K562 (cell line): ENCODE data around the gene U2AF1L4. TPM values are rescaled to one million over a fixed set of nuclear protein-coding genes. Genes with fewer than 3 reads are reported as not detected.

Experiments used
- ATAC-seq: fragments of 200-7000 bp; cut with Tn5 transposase; 3 replicates; pipeline ENCODE4 v1.9.1; 2020; ENCODE audit warnings: moderate library complexity
- BruUV-seq: library from RNA; stranded (reverse); fragments of 400-500 nt; replicated peaks from 2 replicates; lab custom pipeline; 2021; lab: Mats Ljungman, UMichigan
- CTCF ChIA-PET: fragments of 300-600 bp; formaldehyde crosslinking; extraction: SDS; loops from one replicate; lab custom pipeline; 2021; ENCODE audit warnings: low intra/inter-chr PET ratio; lab: Yijun Ruan, JAX
- POLR2A ChIA-PET: fragments of 300-600, 350-650 bp; sonication (Branson Sonifier 250); formaldehyde crosslinking; extraction: SDS; loops from one replicate; lab custom pipeline; 2021; ENCODE audit warnings: antibody characterized with exemption, inconsistent platforms; lab: Yijun Ruan, JAX
- DNase-seq, 4 experiments: peaks; one replicate each; pipeline versions ENCODE4 v3.0.0 to v3.0.0-alpha.2; 2011 to 2018; ENCODE audit warnings: low spot score in 3 of 4, mixed read lengths in 3 of 4; ENCODE audit errors: extremely low read depth in 1 of 4
- FAIRE-seq: peaks from 2 replicates; lab custom pipeline; 2011; peaks lifted over from hg19 to GRCh38; lab: Jason Lieb, UNC
- H2AFZ ChIP-seq: 2 replicates; pipeline ENCODE4 v1.6.0; 2011; ENCODE audit warnings: low read depth, low read length, control low read depth, inconsistent platforms
- H3K27ac ChIP-seq: fragments of 200-600 bp; 3 replicates; pipeline ENCODE4 v1.8.0; 2011; ENCODE audit warnings: low read depth, mild to moderate bottlenecking, control low read depth, inconsistent platforms, low read length, moderate library complexity, mixed read lengths; ENCODE audit errors: extremely low read depth
- H3K27me3 ChIP-seq, 2 experiments: fragments of 300-600 bp in 1 of 2; 2 replicates in 1 of 2; 3 replicates in 1 of 2; pipeline versions ENCODE4 v1.6.0 to v1.8.0; 2011; ENCODE audit warnings: inconsistent platforms in 2 of 2, low read length in 2 of 2, mild to moderate bottlenecking in 1 of 2, mixed read lengths in 1 of 2, moderate library complexity in 1 of 2; ENCODE audit not compliant: control insufficient read depth in 2 of 2, insufficient read depth in 2 of 2
- H3K36me3 ChIP-seq: fragments of 300-600 bp; 3 replicates; pipeline ENCODE4 v1.8.0; 2011; ENCODE audit warnings: mild to moderate bottlenecking, low read length, inconsistent platforms; ENCODE audit not compliant: control insufficient read depth, insufficient read depth
- H3K4me1 ChIP-seq, 2 experiments: fragments of 200-600 bp in 1 of 2; replicated peaks in 1 of 2; 2 replicates in 1 of 2; 3 replicates in 1 of 2; pipeline versions ENCODE4 v1.5.1 to v1.8.0; 2011; ENCODE audit warnings: inconsistent platforms in 2 of 2, low read length in 2 of 2, mild to moderate bottlenecking in 1 of 2, mixed read lengths in 1 of 2, moderate library complexity in 1 of 2; ENCODE audit not compliant: control insufficient read depth in 2 of 2, insufficient read depth in 2 of 2
- H3K4me2 ChIP-seq: 2 replicates; pipeline ENCODE4 v1.6.1; 2011; ENCODE audit warnings: low read length, control low read depth, inconsistent platforms, mixed read lengths; ENCODE audit not compliant: insufficient read depth
- H3K4me3 ChIP-seq: fragments of 200-600 bp; sonication (generic), shearing (Covaris generic); 2 replicates; pipeline ENCODE4 v1.5.1; 2016; ENCODE audit warnings: control low read depth, inconsistent platforms
- H3K79me2 ChIP-seq: fragments of 200-600 bp; 3 replicates; pipeline ENCODE4 v1.8.0; 2011; ENCODE audit warnings: low read length, inconsistent platforms; ENCODE audit not compliant: control insufficient read depth, insufficient read depth
- H3K9ac ChIP-seq, 2 experiments: 2 replicates each; pipeline versions ENCODE4 v1.6.0 to v1.6.1; 2011; ENCODE audit warnings: low read depth in 2 of 2, low read length in 2 of 2, control low read depth in 1 of 2, inconsistent platforms in 1 of 2, mild to moderate bottlenecking in 1 of 2, mixed read lengths in 1 of 2; ENCODE audit not compliant: insufficient read depth in 1 of 2
- H3K9me1 ChIP-seq: one replicate; pipeline ENCODE4 v1.6.0; 2011; ENCODE audit warnings: inconsistent platforms, mild to moderate bottlenecking, low read length, moderate library complexity; ENCODE audit not compliant: control insufficient read depth, insufficient read depth
- H3K9me3 ChIP-seq: replicated peaks from 2 replicates; pipeline ENCODE4 v1.5.1; 2011; ENCODE audit warnings: low read depth, low read length, inconsistent platforms; ENCODE audit not compliant: control insufficient read depth, insufficient read depth
- H4K20me1 ChIP-seq: replicated peaks from 2 replicates; pipeline ENCODE4 v1.6.1; 2011; ENCODE audit warnings: low read length, inconsistent platforms, mixed read lengths; ENCODE audit not compliant: control insufficient read depth, insufficient read depth
- CBX2 ChIP-seq: fragments of 200-600 bp; sonication (generic); IDR thresholded peaks from one replicate; pipeline ENCODE4 v1.6.1; 2012; ENCODE audit warnings: mild to moderate bottlenecking, low read length, inconsistent platforms; ENCODE audit not compliant: insufficient read depth, poor library complexity, severe bottlenecking
- MYC ChIP-seq, 2 experiments: fragments of 250-450 bp in 1 of 2; sonication (Bioruptor Pico) in 1 of 2; IDR thresholded peaks; 2 replicates each; pipeline versions ENCODE4 v1.5.1 to v1.6.1; 2012 to 2021; ENCODE audit warnings: low read depth in 2 of 2, borderline replicate concordance in 1 of 2, improper control_type of control experiment in 1 of 2, low read length in 1 of 2, mild to moderate bottlenecking in 1 of 2, moderate library complexity in 1 of 2
- POLR2G ChIP-seq: fragments of 200-400 bp; formaldehyde crosslinking; IDR thresholded peaks from 2 replicates; pipeline ENCODE4 v1.6.1; 2017; ENCODE audit warnings: low read depth, mild to moderate bottlenecking, antibody characterized with exemption, low read length, moderate library complexity
- RBFOX2 ChIP-seq: fragments of 200-400 bp; formaldehyde crosslinking; IDR thresholded peaks from 2 replicates; pipeline ENCODE4 v1.6.1; 2017; ENCODE audit warnings: low read depth, mild to moderate bottlenecking, low read length, moderate library complexity
- ZBTB1 ChIP-seq: sonication (generic); formaldehyde crosslinking; IDR thresholded peaks from 2 replicates; pipeline ENCODE4 v1.8.1; 2023; ENCODE audit warnings: missing genetic modification reagents, low read depth, mild to moderate bottlenecking, borderline replicate concordance
- ZFPM2 ChIP-seq: fragments of 250-450 bp; sonication (Bioruptor Pico); IDR thresholded peaks from 2 replicates; pipeline ENCODE4 v1.5.1; 2022; ENCODE audit warnings: mild to moderate bottlenecking
- ZNF133 ChIP-seq: fragments of 250-450 bp; sonication (Bioruptor Pico); IDR thresholded peaks from 2 replicates; pipeline ENCODE4 v1.4.0; 2020; ENCODE audit warnings: mild to moderate bottlenecking
- ZNF263 ChIP-seq: sonication (generic); formaldehyde crosslinking; IDR thresholded peaks from 2 replicates; pipeline ENCODE4 v1.8.0; 2022; ENCODE audit warnings: mild to moderate bottlenecking, missing genetic modification reagents, borderline replicate concordance
- WGBS: fragments of 100-300 bp; shearing (Covaris generic); methylation state at CpG from one replicate; pipeline ENCODE4 v1.1.6; 2016; ENCODE audit warnings: low coverage, mixed read lengths; ENCODE audit not compliant: insufficient coverage; ENCODE audit errors: missing lambda C conversion rate; 5-methylcytosine and 5-hydroxymethylcytosine counted together
- in situ Hi-C: fragments of 300-500 bp; cut with MboI; formaldehyde crosslinking; loops from 4 replicates; pipeline ENCODE4 v1.15.0; 2018; ENCODE audit warnings: inconsistent platforms, mixed read lengths
- intact Hi-C: fragments of 100-400 bp; cut with micrococcal nuclease; formaldehyde crosslinking; loops from 2 replicates; pipeline ENCODE4 v1.14.2; 2022
- polyA plus RNA-seq, 8 experiments: library from polyadenylated mRNA; depleted of rRNA in 4 of 8; stranded (reverse) in 5 of 8; unstranded in 3 of 8; fragments of >200 nt; fragmentation: Nextera tagmentation in 2 of 8; fragmentation: Illumina TruSeq in 1 of 8; extraction: Ambion mirVana in 2 of 8; extraction: Trizol in 1 of 8; gene quantifications; 2 replicates each; pipeline versions ENCODE4 v1.2.1 to v1.2.3, GENCODE V29; 2011 to 2014; ENCODE audit warnings: inconsistent platforms in 1 of 8, missing spikeins in 1 of 8
- total RNA-seq, 7 experiments: library from RNA; depleted of rRNA in 6 of 7; stranded (reverse); fragments of >200 nt in 6 of 7; fragmentation: Illumina TruSeq in 2 of 7; extraction: Trizol in 2 of 7; gene quantifications; 2 replicates each; pipeline versions ENCODE4 v1.2.1 to v1.2.3, GENCODE V29; 2011 to 2021; ENCODE audit warnings: low replicate concordance in 1 of 7
- TF ChIP-seq, protein P1 (sequence below): sonication (generic); formaldehyde crosslinking; IDR thresholded peaks from 2 replicates; pipeline ENCODE4 v1.8.1; 2023; ENCODE audit warnings: mild to moderate bottlenecking, missing genetic modification reagents
- TF ChIP-seq, protein P2 (sequence below): fragments of 250-450 bp; sonication (Bioruptor Pico); IDR thresholded peaks from 2 replicates; pipeline ENCODE4 v1.6.1; 2021; ENCODE audit warnings: mild to moderate bottlenecking

Gene U2AF1L4
- total and polyA plus RNA-seq, 9 of the 15 experiments (the other 6 are each of a cell fraction or from before 2014, with no cell fraction given), result 8.4 to 19.5 (median 12.6) TPM

DNA sequence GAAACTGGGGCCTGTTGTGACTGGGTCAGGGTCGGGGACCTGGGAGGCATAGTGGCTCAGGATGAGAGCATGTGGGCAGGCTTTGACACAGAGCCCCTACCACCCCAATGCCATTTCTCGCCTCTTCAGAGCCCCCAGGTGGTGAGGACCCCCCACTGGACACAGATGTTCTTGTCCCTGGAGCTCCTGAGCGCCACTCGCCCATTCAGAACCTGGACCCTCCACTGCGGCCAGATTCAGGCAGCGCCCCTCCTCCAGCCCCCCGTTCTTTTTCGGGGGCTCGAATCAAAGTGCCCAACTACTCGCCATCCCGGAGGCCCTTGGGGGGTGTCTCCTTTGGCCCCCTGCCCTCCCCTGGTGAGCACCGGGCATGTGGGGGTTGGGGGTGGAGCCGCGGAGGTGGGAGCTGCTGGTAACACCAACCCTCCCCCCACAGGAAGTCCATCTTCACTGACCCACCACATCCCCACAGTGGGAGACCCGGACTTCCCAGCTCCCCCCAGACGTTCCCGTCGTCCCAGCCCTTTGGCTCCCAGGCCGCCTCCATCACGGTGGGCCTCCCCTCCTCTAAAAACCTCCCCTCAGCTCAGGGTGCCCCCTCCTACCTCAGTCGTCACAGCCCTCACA, 13.3 kb downstream of the U2AF1L4 start:
- H3K79me2 ChIP-seq, result no peaks in the 10 kb centered on the region
- H3K36me3 ChIP-seq, result peaks cover 98% of the 10 kb centered on the region; the same call in 2 of the 3 replicates
- in situ Hi-C loops, result no loop called here
- intact Hi-C loops, result no loop called here
- ChIA-PET CTCF (no interaction called here), POLR2A (interaction anchor here (1.7 kb wide), 1 partner anchor 8 kb away, joined by 4 read pairs; no protein-coding TSS in a partner anchor)
- H3K27ac ChIP-seq, result no peak overlapping the region
- BruUV-seq, result no TSS peak
- no peak for DNase-seq
- TF ChIP-seq POLR2G, result 0 out of 2 replicates have a peak, but pooled peaks have one; percentile 13
- TF ChIP-seq ZFPM2, result no peak
- H3K4me1 ChIP-seq, result peaks cover 0 to 7% of the 10 kb centered on the region in 2 experiments; a peak in 2 of 5 replicates
- no peak overlapping the region for H2AFZ ChIP-seq
- WGBS, result 92% methylated on average over 15 of the region's 21 CpGs
- H3K9ac ChIP-seq, result no peak overlapping the region
- no peaks in the 10 kb centered on the region for H3K9me1 ChIP-seq
- no peak overlapping the region for H3K4me3 ChIP-seq
- no peaks in the 10 kb centered on the region for H3K27me3 ChIP-seq
- H3K9me3 ChIP-seq, result no peaks in the 10 kb centered on the region
- H4K20me1 ChIP-seq, result 0 out of 2 replicates have a peak, but pooled peaks cover 2% of the 10 kb centered on the region
- no peak for FAIRE-seq
- no peak overlapping the region for H3K4me2 ChIP-seq
- no peak for ATAC-seq

DNA sequence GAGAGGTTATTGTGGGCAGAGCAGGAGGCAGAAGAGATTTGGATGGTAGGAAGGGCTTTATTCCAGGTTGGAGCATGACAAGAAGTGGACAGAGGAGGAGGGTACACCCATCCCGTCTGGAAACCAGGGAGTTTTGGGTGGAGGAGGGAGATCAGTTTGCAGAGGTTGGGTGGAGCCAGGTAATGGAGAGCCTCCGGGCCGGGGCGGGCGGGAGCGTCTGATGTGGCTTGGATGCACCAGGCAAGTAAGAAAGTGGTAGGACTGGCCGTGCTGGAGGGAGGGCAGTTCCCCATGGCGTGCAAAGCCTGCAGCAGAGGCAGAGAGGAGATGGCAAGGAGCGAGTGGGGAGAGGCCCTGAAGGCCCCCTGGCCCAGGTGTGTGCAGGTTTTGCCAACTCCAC, 13.9 kb downstream of the U2AF1L4 start:
- ATAC-seq, result no peak
- intact Hi-C loops (no loop called here), in situ Hi-C loops (no loop called here)
- peaks cover 0 to 7% of the 10 kb centered on the region in 2 experiments; a peak in 2 of 5 replicates for H3K4me1 ChIP-seq
- H3K36me3 ChIP-seq, result peaks cover 96% of the 10 kb centered on the region; the same call in 2 of the 3 replicates
- no TSS peak for BruUV-seq
- no peak overlapping the region for H3K4me2 ChIP-seq
- TF ChIP-seq, protein P1, sequence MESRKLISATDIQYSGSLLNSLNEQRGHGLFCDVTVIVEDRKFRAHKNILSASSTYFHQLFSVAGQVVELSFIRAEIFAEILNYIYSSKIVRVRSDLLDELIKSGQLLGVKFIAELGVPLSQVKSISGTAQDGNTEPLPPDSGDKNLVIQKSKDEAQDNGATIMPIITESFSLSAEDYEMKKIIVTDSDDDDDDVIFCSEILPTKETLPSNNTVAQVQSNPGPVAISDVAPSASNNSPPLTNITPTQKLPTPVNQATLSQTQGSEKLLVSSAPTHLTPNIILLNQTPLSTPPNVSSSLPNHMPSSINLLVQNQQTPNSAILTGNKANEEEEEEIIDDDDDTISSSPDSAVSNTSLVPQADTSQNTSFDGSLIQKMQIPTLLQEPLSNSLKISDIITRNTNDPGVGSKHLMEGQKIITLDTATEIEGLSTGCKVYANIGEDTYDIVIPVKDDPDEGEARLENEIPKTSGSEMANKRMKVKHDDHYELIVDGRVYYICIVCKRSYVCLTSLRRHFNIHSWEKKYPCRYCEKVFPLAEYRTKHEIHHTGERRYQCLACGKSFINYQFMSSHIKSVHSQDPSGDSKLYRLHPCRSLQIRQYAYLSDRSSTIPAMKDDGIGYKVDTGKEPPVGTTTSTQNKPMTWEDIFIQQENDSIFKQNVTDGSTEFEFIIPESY (CRISPR knock-in tag), result no peak
- TF ChIP-seq ZNF263 (CRISPR knock-in tag) (0 out of 2 replicates have a peak, but pooled peaks have one; percentile 24), MYC (IDR thresholded peaks at IDR 0.05; ENCODE audit: low read depth, low read length) (no peak), MYC (CRISPR knock-in tag; IDR thresholded peaks at IDR 0.05; ENCODE audit: borderline replicate concordance, low read depth) (no peak), ZBTB1 (CRISPR knock-in tag) (no peak), ZNF133 (CRISPR knock-in tag) (no peak), RBFOX2 (peak; percentile 1; the same call in 1 of the 2 replicates), CBX2 (no peak)
- TF ChIP-seq, protein P2, sequence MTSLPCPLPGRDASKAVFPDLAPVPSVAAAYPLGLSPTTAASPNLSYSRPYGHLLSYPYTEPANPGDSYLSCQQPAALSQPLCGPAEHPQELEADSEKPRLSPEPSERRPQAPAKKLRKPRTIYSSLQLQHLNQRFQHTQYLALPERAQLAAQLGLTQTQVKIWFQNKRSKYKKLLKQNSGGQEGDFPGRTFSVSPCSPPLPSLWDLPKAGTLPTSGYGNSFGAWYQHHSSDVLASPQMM (CRISPR knock-in tag), result no peak
- DNase-seq, result no peak
- H4K20me1 ChIP-seq, result 0 out of 2 replicates have a peak, but pooled peaks cover 2% of the 10 kb centered on the region
- no peaks in the 10 kb centered on the region for H3K9me1 ChIP-seq
- no peaks in the 10 kb centered on the region for H3K79me2 ChIP-seq
- no peak for FAIRE-seq
- 88% methylated on average over 5 of the region's 9 CpGs for WGBS
- H2AFZ ChIP-seq, result no peak overlapping the region
- H3K9me3 ChIP-seq, result no peaks in the 10 kb centered on the region
- no peaks in the 10 kb centered on the region for H3K27me3 ChIP-seq
- no peak overlapping the region for H3K4me3 ChIP-seq
- CTCF ChIA-PET, result no interaction called here
- no peak overlapping the region for H3K27ac ChIP-seq
- POLR2A ChIA-PET, result interaction anchor here (1.7 kb wide), 1 partner anchor 9 kb away, joined by 4 read pairs; no protein-coding TSS in a partner anchor
- H3K9ac ChIP-seq, result peak overlapping the region in 1 of 2 experiments; percentile 50; a peak in 1 of 4 replicates
